CD4-positive, CD25-positive, alpha-beta regulatory T cell (primary cell): Measurements from ENCODE around the gene CEP164. TPM values are rescaled to one million over a fixed set of nuclear protein-coding genes. Genes with fewer than 3 reads are reported as not detected.

Experiments
- ATAC-seq, 2 donors: fragments of 150-1000 bp; cut with Tn5 transposase; one replicate each; pipeline ENCODE4 v1.10.0; 2021; ENCODE audit warnings: low read depth in 2 of 2, moderate number of reproducible peaks in 2 of 2, moderate library complexity in 1 of 2
- DNase-seq, 3 donors: peaks; one replicate each; pipeline versions ENCODE4 v3.0.0 to v3.0.0-alpha.2; 2012 to 2022; ENCODE audit warnings: mixed read lengths in 1 of 3
- H3K27ac ChIP-seq: one replicate; pipeline ENCODE4 v1.7.0; 2013; ENCODE audit warnings: mild to moderate bottlenecking, low read length; ENCODE audit not compliant: insufficient read depth, poor library complexity, severe bottlenecking
- H3K27me3 ChIP-seq: one replicate; pipeline ENCODE4 v1.7.0; 2013; ENCODE audit warnings: low read length; ENCODE audit not compliant: control insufficient read depth, insufficient read depth
- H3K36me3 ChIP-seq: one replicate; pipeline ENCODE4 v1.7.0; 2013; ENCODE audit warnings: mild to moderate bottlenecking, low read length, moderate library complexity; ENCODE audit not compliant: control insufficient read depth, insufficient read depth
- H3K4me1 ChIP-seq: 2 replicates; pipeline ENCODE4 v1.7.0; 2013; ENCODE audit warnings: mild to moderate bottlenecking, low read length; ENCODE audit not compliant: insufficient read depth, control insufficient read depth, poor library complexity, severe bottlenecking
- H3K4me3 ChIP-seq: one replicate; pipeline ENCODE4 v1.7.0; 2013; ENCODE audit warnings: low read depth, mild to moderate bottlenecking, low read length, moderate library complexity
- H3K9me3 ChIP-seq, 2 experiments: 1 replicate in 1 of 2; 2 replicates in 1 of 2; pipeline ENCODE4 v1.7.0; 2013; ENCODE audit warnings: low read length in 2 of 2, mild to moderate bottlenecking in 1 of 2, moderate library complexity in 1 of 2; ENCODE audit not compliant: control insufficient read depth in 2 of 2
- H3K27ac Mint-ChIP-seq, 3 donors: one replicate each; pipeline ENCODE4 v1.8.0; 2020 to 2022; ENCODE audit warnings: mild to moderate bottlenecking in 3 of 3, mixed read lengths in 3 of 3, moderate library complexity in 2 of 3
- H3K27me3 Mint-ChIP-seq: one replicate; pipeline ENCODE4 v1.8.0; 2022; ENCODE audit warnings: mild to moderate bottlenecking, mixed read lengths
- H3K36me3 Mint-ChIP-seq: one replicate; pipeline ENCODE4 v1.8.0; 2020; ENCODE audit warnings: mixed read lengths
- H3K4me1 Mint-ChIP-seq, 4 donors: one replicate each; pipeline ENCODE4 v1.8.0; 2020 to 2022; ENCODE audit warnings: mixed read lengths in 4 of 4, mild to moderate bottlenecking in 1 of 4
- H3K4me3 Mint-ChIP-seq, 4 donors: one replicate each; pipeline ENCODE4 v1.8.0; 2020 to 2022; ENCODE audit warnings: mild to moderate bottlenecking in 4 of 4, mixed read lengths in 4 of 4, moderate library complexity in 3 of 4
- H3K9me3 Mint-ChIP-seq, 7 donors: one replicate each; pipeline ENCODE4 v1.8.0; 2020 to 2022; ENCODE audit warnings: mixed read lengths in 7 of 7, mild to moderate bottlenecking in 3 of 7, moderate library complexity in 2 of 7
- polyA plus RNA-seq, 4 donors: library from polyadenylated mRNA; unstranded; fragments of 300-500 nt; fragmentation: Illumina TruSeq; gene quantifications; one replicate each; pipeline ENCODE4 v1.2.3, GENCODE V29; 2021
- total RNA-seq: library from RNA; stranded (reverse); gene quantifications from one replicate; pipeline ENCODE4 v1.2.3, GENCODE V29; 2022

The CEP164 gene
- total and polyA plus RNA-seq, 5 donors from 2014 or later, result 19.7 to 73.4 (median 21.3) TPM

DNA sequence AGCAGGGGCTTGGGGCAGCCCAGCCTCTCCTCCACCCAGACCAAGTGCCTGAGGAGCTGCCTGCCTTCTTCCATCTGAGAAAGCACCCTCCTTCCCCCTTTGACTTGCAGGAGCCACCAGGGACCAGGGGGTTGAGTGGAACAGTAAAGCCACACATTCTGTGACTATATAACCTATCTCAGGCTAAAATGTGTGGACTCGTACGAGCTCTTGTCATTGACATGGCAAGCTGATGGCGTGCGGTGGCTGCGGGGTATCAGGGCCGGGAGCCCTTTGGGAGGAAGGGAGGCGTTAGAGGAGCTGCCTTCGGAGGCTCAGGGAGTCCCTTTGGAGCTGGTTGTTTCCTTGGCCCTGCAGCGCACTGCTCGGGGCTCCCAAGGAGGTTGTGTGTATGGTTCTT lies 84.5 kb downstream of the CEP164 start:
- no peak overlapping the region for H3K4me3 Mint-ChIP-seq
- H3K27ac Mint-ChIP-seq, result no peak overlapping the region
- no peaks in the 10 kb centered on the region for H3K9me3 ChIP-seq
- no peak for ATAC-seq
- no peak overlapping the region for H3K4me3 ChIP-seq
- peaks cover 23% of the 10 kb centered on the region for H3K36me3 Mint-ChIP-seq
- H3K27me3 ChIP-seq, result no peaks in the 10 kb centered on the region
- peaks cover 0 to 4% (median 0%) of the 10 kb centered on the region in 7 donors for H3K9me3 Mint-ChIP-seq
- no peaks in the 10 kb centered on the region for H3K4me1 ChIP-seq
- no peaks in the 10 kb centered on the region for H3K27me3 Mint-ChIP-seq
- H3K36me3 ChIP-seq, result peaks cover 12% of the 10 kb centered on the region
- H3K27ac ChIP-seq, result no peak overlapping the region
- no peak for DNase-seq
- no peaks in the 10 kb centered on the region for H3K4me1 Mint-ChIP-seq

- no peaks in the 10 kb centered on the region for H3K27me3 Mint-ChIP-seq
- Histone ChIP-seq H3K9me3 (no peaks in the 10 kb centered on the region), H3K4me3 (no peak overlapping the region), H3K27me3 (no peaks in the 10 kb centered on the region), H3K4me1 (no peaks in the 10 kb centered on the region), H3K36me3 (peaks cover 12% of the 10 kb centered on the region), H3K27ac (no peak overlapping the region)
- H3K4me1 Mint-ChIP-seq, result no peaks in the 10 kb centered on the region
- peaks cover 21% of the 10 kb centered on the region for H3K36me3 Mint-ChIP-seq
- ATAC-seq (no peak), DNase-seq (no peak)
- no peak overlapping the region for H3K27ac Mint-ChIP-seq
- peaks cover 0 to 4% (median 0%) of the 10 kb centered on the region in 7 donors for H3K9me3 Mint-ChIP-seq
- H3K4me3 Mint-ChIP-seq, result no peak overlapping the region
Observed at GRCh38 chr11:117412653-117413275, 85.1 kb downstream of the CEP164 start.

GRCh38 chr11:117413616-117414015 lies 86.0 kb downstream of the CEP164 start:
- Mint-ChIP-seq H3K4me3 (no peak overlapping the region), H3K4me1 (no peaks in the 10 kb centered on the region), H3K27ac (no peak overlapping the region), H3K36me3 (peaks cover 14% of the 10 kb centered on the region), H3K27me3 (no peaks in the 10 kb centered on the region), H3K9me3 (peaks cover 0 to 4% (median 0%) of the 10 kb centered on the region in 7 donors)
- Histone ChIP-seq H3K36me3 (peaks cover 8% of the 10 kb centered on the region), H3K9me3 (no peaks in the 10 kb centered on the region), H3K4me1 (no peaks in the 10 kb centered on the region), H3K4me3 (no peak overlapping the region), H3K27ac (no peak overlapping the region), H3K27me3 (no peaks in the 10 kb centered on the region)
- no peak for ATAC-seq
- DNase-seq, result no peak

DNA sequence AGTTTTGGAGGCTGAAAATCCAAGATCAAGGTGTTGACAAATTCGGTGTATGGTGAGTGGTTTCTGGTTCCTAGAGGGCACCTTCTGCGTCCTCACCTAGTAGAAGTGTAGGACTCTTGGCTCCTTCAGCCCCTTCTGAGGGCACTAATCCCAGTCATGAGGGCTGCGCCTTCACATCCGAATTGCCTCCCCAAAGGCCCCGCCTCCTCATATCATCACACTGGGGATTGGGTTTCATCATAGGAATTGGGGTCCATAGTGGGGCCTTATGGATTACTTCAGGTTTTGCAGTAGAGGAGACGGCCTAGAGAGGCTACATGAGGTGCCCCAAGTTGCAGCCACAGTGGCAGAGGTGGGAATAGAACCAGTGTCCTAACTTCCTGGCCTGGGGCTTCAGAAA lies 87.1 kb downstream of the CEP164 start:
- H3K36me3 Mint-ChIP-seq, result peaks cover 9% of the 10 kb centered on the region
- Histone ChIP-seq H3K9me3 (no peaks in the 10 kb centered on the region), H3K27me3 (no peaks in the 10 kb centered on the region), H3K27ac (no peak overlapping the region), H3K4me1 (no peaks in the 10 kb centered on the region), H3K4me3 (no peak overlapping the region), H3K36me3 (no peaks in the 10 kb centered on the region)
- H3K4me1 Mint-ChIP-seq, result no peaks in the 10 kb centered on the region
- no peak overlapping the region for H3K4me3 Mint-ChIP-seq
- H3K27ac Mint-ChIP-seq, result no peak overlapping the region
- no peaks in the 10 kb centered on the region for H3K27me3 Mint-ChIP-seq
- DNase-seq (no peak), ATAC-seq (no peak)
- peaks cover 0 to 4% (median 0%) of the 10 kb centered on the region in 7 donors for H3K9me3 Mint-ChIP-seq

GRCh38 chr11:117415358-117415896 lies 87.8 kb downstream of the CEP164 start:
- H3K27ac ChIP-seq, result no peak overlapping the region
- H3K27me3 ChIP-seq, result no peaks in the 10 kb centered on the region
- no peak overlapping the region for H3K4me3 ChIP-seq
- H3K4me1 ChIP-seq, result no peaks in the 10 kb centered on the region
- ATAC-seq (no peak), DNase-seq (no peak)
- Mint-ChIP-seq H3K4me3 (no peak overlapping the region), H3K27ac (no peak overlapping the region), H3K27me3 (no peaks in the 10 kb centered on the region), H3K4me1 (no peaks in the 10 kb centered on the region), H3K9me3 (peaks cover 0 to 4% (median 0%) of the 10 kb centered on the region in 7 donors), H3K36me3 (peaks cover 5% of the 10 kb centered on the region)
- H3K9me3 ChIP-seq, result no peaks in the 10 kb centered on the region
- H3K36me3 ChIP-seq, result no peaks in the 10 kb centered on the region

DNA sequence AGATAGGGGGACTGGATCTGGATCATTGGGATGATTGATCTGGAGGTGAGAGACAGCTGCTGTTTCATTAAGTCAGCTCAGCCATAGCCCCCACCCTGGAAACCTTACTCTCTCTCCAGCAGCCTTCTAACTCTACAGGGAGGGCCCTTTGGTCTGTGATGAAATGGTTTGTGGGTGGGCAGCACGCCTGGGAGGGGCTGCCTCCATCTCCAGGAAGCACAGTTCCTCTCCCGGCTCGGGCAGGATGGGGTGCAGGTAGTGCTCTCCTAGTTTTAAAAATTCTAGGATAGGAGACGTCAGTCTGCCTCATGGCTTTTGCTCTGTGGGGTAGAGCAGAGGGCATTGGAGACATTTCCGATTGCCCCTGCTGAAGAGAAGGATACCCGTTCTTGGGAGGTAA lies 89.7 kb downstream of the CEP164 start:
- Mint-ChIP-seq H3K36me3 (peaks cover 5% of the 10 kb centered on the region), H3K27ac (no peak overlapping the region), H3K9me3 (peaks cover 0 to 2% (median 0%) of the 10 kb centered on the region in 7 donors), H3K4me3 (no peak overlapping the region), H3K4me1 (no peaks in the 10 kb centered on the region), H3K27me3 (no peaks in the 10 kb centered on the region)
- H3K27me3 ChIP-seq, result no peaks in the 10 kb centered on the region
- ATAC-seq (no peak), DNase-seq (no peak)
- H3K4me1 ChIP-seq, result no peaks in the 10 kb centered on the region
- H3K9me3 ChIP-seq, result no peaks in the 10 kb centered on the region
- H3K36me3 ChIP-seq, result no peaks in the 10 kb centered on the region
- H3K27ac ChIP-seq, result no peak overlapping the region
- H3K4me3 ChIP-seq, result no peak overlapping the region

DNA sequence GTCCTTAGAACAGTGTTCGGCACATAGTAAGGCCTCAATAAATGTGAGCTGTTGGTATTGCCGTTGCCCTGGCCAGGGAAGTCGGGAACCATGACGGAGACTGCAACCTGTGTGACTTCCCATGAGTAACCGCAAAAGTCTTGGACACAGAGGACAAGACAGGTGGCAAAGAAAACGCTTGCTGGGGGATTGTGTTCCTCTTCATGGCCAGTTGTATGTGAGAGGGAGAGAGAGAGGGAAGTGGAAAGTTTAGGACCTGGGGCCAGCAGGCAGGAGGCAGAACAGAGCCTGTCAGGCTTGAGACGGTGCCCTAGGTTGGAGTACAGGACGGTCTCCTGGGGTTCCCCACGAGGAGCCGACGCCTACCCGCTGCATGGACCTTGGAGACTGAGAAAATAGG lies 90.2 kb downstream of the CEP164 start:
- H3K27ac Mint-ChIP-seq, result no peak overlapping the region

More for the DNA sequence above, 90.2 kb downstream of the CEP164 start:
- Histone ChIP-seq H3K36me3 (no peaks in the 10 kb centered on the region), H3K9me3 (no peaks in the 10 kb centered on the region), H3K27ac (no peak overlapping the region), H3K4me3 (no peak overlapping the region), H3K4me1 (no peaks in the 10 kb centered on the region), H3K27me3 (no peaks in the 10 kb centered on the region)
- DNase-seq, result no peak
- Mint-ChIP-seq H3K36me3 (peaks cover 5% of the 10 kb centered on the region), H3K9me3 (peaks cover 0 to 2% (median 0%) of the 10 kb centered on the region in 7 donors), H3K4me1 (no peaks in the 10 kb centered on the region), H3K27me3 (no peaks in the 10 kb centered on the region), H3K4me3 (no peak overlapping the region)
- ATAC-seq, result no peak
